ENCODE measurements around the gene CTLA4.

The CTLA4 gene

DNA sequence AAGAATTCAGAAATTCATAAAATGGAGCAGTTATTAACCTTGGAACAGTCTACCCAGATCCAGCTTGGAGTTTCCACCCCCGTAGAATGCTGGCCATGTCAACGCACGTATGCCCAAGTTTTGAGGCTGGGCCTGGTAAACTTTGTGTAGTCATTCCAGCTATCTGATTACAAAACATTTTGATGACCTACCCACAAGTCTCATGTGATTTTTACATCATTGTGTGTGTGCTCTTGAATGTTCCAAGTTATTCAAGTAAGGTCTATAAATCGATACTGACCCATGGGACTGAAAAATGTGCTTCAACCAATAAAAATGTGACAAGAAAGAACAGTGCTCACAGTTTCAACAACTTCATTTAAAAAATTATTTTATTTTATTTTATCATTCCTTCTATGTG, 36.5 kb downstream of the CTLA4 start:
- Mint-ChIP-seq H3K27ac (no peak overlapping the region), H3K27me3 (ENCODE audit: low read depth, poor library complexity) (no peaks in the 10 kb centered on the region), H3K9me3 (peaks cover 30% of the 10 kb centered on the region), H3K36me3 (ENCODE audit: low read depth) (no peaks in the 10 kb centered on the region), H3K4me1 (no peaks in the 10 kb centered on the region), H3K4me3 (no peak overlapping the region)
- TF ChIP-seq, protein P1, sequence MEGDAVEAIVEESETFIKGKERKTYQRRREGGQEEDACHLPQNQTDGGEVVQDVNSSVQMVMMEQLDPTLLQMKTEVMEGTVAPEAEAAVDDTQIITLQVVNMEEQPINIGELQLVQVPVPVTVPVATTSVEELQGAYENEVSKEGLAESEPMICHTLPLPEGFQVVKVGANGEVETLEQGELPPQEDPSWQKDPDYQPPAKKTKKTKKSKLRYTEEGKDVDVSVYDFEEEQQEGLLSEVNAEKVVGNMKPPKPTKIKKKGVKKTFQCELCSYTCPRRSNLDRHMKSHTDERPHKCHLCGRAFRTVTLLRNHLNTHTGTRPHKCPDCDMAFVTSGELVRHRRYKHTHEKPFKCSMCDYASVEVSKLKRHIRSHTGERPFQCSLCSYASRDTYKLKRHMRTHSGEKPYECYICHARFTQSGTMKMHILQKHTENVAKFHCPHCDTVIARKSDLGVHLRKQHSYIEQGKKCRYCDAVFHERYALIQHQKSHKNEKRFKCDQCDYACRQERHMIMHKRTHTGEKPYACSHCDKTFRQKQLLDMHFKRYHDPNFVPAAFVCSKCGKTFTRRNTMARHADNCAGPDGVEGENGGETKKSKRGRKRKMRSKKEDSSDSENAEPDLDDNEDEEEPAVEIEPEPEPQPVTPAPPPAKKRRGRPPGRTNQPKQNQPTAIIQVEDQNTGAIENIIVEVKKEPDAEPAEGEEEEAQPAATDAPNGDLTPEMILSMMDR (IDR thresholded peaks at IDR 0.05), result no peak
- DNase-seq, result no peak

DNA sequence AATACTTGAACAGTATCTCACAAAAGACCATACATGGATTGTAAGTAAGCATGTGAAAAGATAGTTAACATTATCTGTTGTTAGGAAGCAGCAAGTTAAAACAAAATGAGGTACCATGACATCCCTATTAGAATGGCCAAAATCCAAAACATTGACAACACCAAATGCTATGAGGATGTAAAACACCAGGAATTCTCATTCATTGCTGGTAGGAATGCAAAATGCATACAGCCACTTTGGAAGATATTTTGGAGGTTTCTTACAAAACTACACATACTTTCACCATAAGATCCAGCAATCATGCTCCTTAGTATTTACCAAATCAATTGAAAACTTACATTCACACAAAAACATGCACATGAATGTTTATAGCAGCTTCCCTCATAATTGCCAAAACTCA, 38.1 kb downstream of the CTLA4 start:
- DNase-seq, result no peak
- TF ChIP-seq, protein P1 (IDR thresholded peaks at IDR 0.05), result no peak
- Mint-ChIP-seq H3K36me3 (ENCODE audit: low read depth) (no peaks in the 10 kb centered on the region), H3K9me3 (peaks cover 28% of the 10 kb centered on the region), H3K27me3 (ENCODE audit: low read depth, poor library complexity) (no peaks in the 10 kb centered on the region), H3K4me3 (no peak overlapping the region), H3K27ac (no peak overlapping the region), H3K4me1 (peaks cover 6% of the 10 kb centered on the region)

DNA sequence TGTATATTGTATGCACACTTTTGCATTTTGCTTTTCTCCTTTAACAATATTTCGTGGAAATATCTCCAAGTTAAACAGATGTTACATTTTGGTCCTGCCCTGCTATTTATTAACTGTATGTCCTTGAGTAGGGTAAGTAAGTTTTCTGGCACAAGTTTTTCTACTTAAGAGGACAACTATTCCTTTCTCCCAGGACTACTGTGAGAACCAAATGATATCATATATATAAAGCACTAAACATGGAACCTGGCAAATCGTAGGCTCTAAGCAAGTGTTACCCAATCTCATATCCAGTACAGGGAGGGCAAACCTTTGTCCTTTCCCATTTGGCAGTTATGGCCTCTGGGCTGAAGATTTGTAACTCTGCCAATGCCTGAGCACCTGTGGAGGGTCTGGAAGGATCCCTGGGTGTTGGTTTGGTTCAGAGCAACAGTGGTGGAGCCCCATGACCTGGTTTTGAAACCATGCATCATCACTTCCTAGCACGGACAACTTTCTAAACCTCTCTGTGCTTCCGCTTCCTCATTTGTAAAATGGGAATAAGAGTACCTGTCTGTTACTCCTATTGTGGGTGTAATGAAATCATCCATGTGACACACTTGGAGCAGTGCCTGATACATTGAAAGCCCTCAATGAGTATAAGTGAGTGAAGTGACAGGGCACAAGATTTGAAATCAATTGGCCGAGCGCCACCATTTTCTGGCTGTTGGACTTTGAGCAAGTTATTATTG, 40.7 kb downstream of the CTLA4 start:
- no peak overlapping the region for H3K4me3 Mint-ChIP-seq
- H3K9me3 Mint-ChIP-seq, result peaks cover 8% of the 10 kb centered on the region
- H3K36me3 Mint-ChIP-seq (ENCODE audit: low read depth), result no peaks in the 10 kb centered on the region
- H3K4me1 Mint-ChIP-seq, result peaks cover 6% of the 10 kb centered on the region
- DNase-seq, result no peak
- no peak overlapping the region for H3K27ac Mint-ChIP-seq
- TF ChIP-seq, protein P1 (IDR thresholded peaks at IDR 0.05), result no peak
- no peaks in the 10 kb centered on the region for H3K27me3 Mint-ChIP-seq (ENCODE audit: low read depth, poor library complexity)

DNA sequence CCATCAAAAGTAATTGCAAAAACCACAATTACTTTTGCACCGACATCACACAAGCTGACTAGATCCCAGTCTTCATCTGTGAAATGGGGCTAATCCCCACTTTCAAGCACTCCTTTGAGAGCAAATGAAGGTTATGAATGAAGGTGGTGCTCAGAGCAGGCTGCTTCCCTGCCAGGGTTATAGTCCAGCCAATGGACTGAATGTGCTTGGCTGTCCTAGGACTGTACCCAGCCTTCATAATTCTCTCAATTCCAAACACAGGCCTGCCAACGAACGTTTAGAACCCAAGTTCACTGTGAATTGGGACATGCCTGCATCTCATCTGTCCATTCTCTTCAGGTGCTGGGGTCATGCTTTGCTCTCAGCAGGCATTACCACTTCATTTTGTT, 41.2 kb downstream of the CTLA4 start:
- peaks cover 5% of the 10 kb centered on the region for H3K9me3 Mint-ChIP-seq
- H3K4me1 Mint-ChIP-seq, result peaks cover 9% of the 10 kb centered on the region
- DNase-seq, result no peak
- no peaks in the 10 kb centered on the region for H3K27me3 Mint-ChIP-seq (ENCODE audit: low read depth, poor library complexity)
- no peaks in the 10 kb centered on the region for H3K36me3 Mint-ChIP-seq (ENCODE audit: low read depth)
- TF ChIP-seq, protein P1 (IDR thresholded peaks at IDR 0.05), result no peak
- H3K4me3 Mint-ChIP-seq, result no peak overlapping the region
- no peak overlapping the region for H3K27ac Mint-ChIP-seq

DNA sequence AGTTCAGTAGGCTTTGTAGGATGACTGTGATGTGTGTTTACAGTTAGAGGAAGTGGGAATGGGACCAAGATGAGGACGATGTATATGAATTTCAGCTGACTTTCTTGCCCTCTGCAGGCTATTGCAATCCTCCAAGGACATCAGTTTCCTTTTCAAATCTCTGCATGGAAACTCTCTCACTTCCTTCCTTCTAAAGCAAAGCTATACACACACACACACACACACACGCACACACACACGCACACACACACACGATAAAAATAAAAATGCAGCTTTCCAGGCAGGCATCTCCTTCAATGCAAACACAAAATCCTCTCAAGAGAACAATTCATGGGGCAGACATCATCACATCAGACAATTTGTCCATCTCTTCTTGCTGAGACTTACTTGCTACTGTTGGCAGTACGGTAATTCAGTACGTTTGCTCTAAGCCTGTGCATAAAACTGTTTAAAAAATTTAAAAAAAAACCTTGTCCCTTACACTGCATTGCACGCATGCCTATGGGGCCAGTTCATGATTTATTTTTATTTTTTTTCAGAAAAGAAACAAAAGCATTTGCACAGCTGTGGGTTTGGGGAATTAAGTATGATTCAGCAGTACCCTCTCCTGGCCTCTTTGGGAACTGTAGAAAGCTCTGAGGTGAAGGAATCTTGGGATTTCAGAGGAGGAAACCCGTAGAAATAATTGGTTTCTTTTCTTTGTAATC, 41.8 kb downstream of the CTLA4 start:
- H3K27ac Mint-ChIP-seq, result no peak overlapping the region
- H3K4me1 Mint-ChIP-seq, result peaks cover 15% of the 10 kb centered on the region
- DNase-seq, result peak; percentile 20
- H3K4me3 Mint-ChIP-seq, result no peak overlapping the region
- TF ChIP-seq, protein P1 (IDR thresholded peaks at IDR 0.05), result peak; percentile 79
- no peaks in the 10 kb centered on the region for H3K36me3 Mint-ChIP-seq (ENCODE audit: low read depth)
- peaks cover 5% of the 10 kb centered on the region for H3K9me3 Mint-ChIP-seq
- no peaks in the 10 kb centered on the region for H3K27me3 Mint-ChIP-seq (ENCODE audit: low read depth, poor library complexity)
